Glutamatergic neuron (in vitro differentiated cells): ENCODE results near the gene STX18. TPM values are rescaled to one million over a fixed set of nuclear protein-coding genes. Genes with fewer than 3 reads are reported as not detected.

Experiments used
- DNase-seq: peaks from one replicate; pipeline ENCODE4 v3.0.0; 2022
- H3K27ac Mint-ChIP-seq: one replicate; pipeline ENCODE4 v1.8.0; 2020; ENCODE audit warnings: mild to moderate bottlenecking, mixed read lengths, inconsistent platforms; ENCODE audit not compliant: unreplicated experiment
- H3K27me3 Mint-ChIP-seq: one replicate; pipeline ENCODE4 v1.8.0; 2020; ENCODE audit warnings: mild to moderate bottlenecking, moderate library complexity, mixed read lengths, inconsistent platforms; ENCODE audit not compliant: unreplicated experiment
- H3K36me3 Mint-ChIP-seq: one replicate; pipeline ENCODE4 v1.8.0; 2020; ENCODE audit warnings: mild to moderate bottlenecking, mixed read lengths, inconsistent platforms; ENCODE audit not compliant: unreplicated experiment
- H3K4me1 Mint-ChIP-seq: one replicate; pipeline ENCODE4 v1.8.0; 2020; ENCODE audit warnings: mild to moderate bottlenecking, low read depth, mixed read lengths, inconsistent platforms; ENCODE audit not compliant: unreplicated experiment
- H3K4me3 Mint-ChIP-seq: one replicate; pipeline ENCODE4 v1.8.0; 2020; ENCODE audit warnings: mild to moderate bottlenecking, mixed read lengths, inconsistent platforms; ENCODE audit not compliant: unreplicated experiment
- H3K9me3 Mint-ChIP-seq: one replicate; pipeline ENCODE4 v1.8.0; 2020; ENCODE audit warnings: mild to moderate bottlenecking, moderate library complexity, mixed read lengths, inconsistent platforms; ENCODE audit not compliant: unreplicated experiment
- CTCF ChIP-seq: fragments of 200-600 bp; sonication (generic); IDR thresholded peaks from one replicate; pipeline ENCODE4 v1.5.0; 2021; ENCODE audit not compliant: partially characterized antibody, unreplicated experiment
- total RNA-seq: library from RNA; stranded (reverse); fragmentation: NEBNext Ultra II Directional; extraction: Animal tissue kit (Norgen Biotek cat#: 25700); gene quantifications from one replicate; pipeline ENCODE4 v1.2.1, GENCODE V29; 2021; ENCODE audit not compliant: unreplicated experiment

Gene STX18
- total RNA-seq, 1 donor from 2014 or later: 26.3 TPM

DNA sequence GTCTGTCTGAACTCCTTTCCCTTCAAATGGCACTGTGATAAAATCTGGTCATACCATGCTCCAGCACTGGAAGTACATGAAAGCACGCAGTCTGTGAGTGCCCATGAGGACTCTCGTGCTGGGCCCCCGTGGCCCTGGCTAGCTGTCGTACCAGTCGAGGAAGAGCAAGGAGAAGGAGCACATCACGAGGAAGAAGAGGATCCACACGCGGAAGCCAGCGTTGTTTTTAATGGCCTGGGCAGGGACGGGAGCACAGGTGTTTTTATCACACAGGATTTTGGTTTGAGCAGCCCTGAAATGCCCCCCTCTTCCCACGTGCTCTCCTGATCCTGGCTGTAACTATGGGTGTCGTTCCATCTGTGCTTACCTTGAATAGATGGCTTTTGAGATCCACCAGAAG is 122.0 kb downstream of the STX18 start:
- DNase-seq: no peak
- Mint-ChIP-seq H3K9me3 (peaks cover 12% of the 10 kb centered on the region), H3K4me1 (peaks cover 13% of the 10 kb centered on the region), H3K27me3 (peaks cover 7% of the 10 kb centered on the region), H3K36me3 (peaks cover 19% of the 10 kb centered on the region), H3K27ac (no peak overlapping the region), H3K4me3 (no peak overlapping the region)
- TF ChIP-seq CTCF: no peak

GRCh38 chr4:4418676-4419390 is 123.0 kb downstream of the STX18 start:
- Mint-ChIP-seq H3K4me3 (no peak overlapping the region), H3K27me3 (peaks cover 6% of the 10 kb centered on the region), H3K4me1 (peaks cover 7% of the 10 kb centered on the region), H3K36me3 (peaks cover 19% of the 10 kb centered on the region), H3K9me3 (peaks cover 10% of the 10 kb centered on the region), H3K27ac (no peak overlapping the region)
- no peak for DNase-seq
- no peak for TF ChIP-seq CTCF

DNA sequence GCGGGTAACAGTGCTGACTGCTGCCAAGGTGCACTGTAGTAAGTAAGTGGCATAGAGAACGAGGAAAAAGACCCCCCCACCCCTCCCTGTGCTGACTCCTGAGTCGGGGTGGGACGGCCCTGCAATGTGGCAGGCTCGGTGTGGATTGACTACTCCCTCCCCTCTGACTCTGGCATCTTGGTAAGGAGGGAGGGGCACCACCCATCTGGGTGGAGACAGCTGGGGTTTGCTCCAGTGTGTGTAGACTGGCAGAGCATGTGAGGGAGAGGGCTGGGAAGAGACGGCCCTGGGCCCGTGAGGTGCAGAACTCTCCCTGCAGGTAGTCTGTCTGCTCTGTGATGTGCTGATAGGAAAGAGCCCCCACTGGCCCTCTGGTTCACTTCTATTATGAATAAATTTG is 124.0 kb downstream of the STX18 start:
- H3K4me3 Mint-ChIP-seq: no peak overlapping the region
- H3K27ac Mint-ChIP-seq: no peak overlapping the region
- H3K36me3 Mint-ChIP-seq: peaks cover 19% of the 10 kb centered on the region
- no peak for DNase-seq
- TF ChIP-seq CTCF: no peak
- H3K27me3 Mint-ChIP-seq: peaks cover 8% of the 10 kb centered on the region
- H3K4me1 Mint-ChIP-seq: no peaks in the 10 kb centered on the region
- peaks cover 14% of the 10 kb centered on the region for H3K9me3 Mint-ChIP-seq

DNA sequence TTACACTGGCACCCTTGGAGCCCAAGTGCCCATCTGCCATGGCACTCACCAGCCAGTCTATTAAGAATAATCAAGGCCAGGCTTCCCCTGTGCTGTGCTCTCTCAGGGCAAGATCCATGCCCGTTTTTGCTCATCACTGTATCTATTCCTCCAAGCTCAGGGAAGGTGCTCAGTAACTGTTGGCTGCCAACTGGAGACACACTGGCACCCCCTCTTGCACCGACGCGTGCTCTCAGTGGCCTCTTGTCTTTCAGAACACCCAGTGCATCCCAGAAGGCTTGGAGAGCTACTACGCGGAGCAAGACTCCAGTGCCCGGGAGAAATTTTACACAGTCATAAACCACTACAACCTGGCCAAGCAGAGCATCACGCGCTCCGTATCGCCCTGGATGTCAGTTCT is 124.9 kb downstream of the STX18 start:
- TF ChIP-seq CTCF: no peak
- Mint-ChIP-seq H3K36me3 (peaks cover 19% of the 10 kb centered on the region), H3K4me1 (no peaks in the 10 kb centered on the region), H3K27ac (no peak overlapping the region), H3K4me3 (no peak overlapping the region), H3K27me3 (peaks cover 8% of the 10 kb centered on the region), H3K9me3 (peaks cover 16% of the 10 kb centered on the region)
- DNase-seq: no peak

GRCh38 chr4:4415806-4416805 is 125.7 kb downstream of the STX18 start:
- peaks cover 4% of the 10 kb centered on the region for H3K27me3 Mint-ChIP-seq
- H3K36me3 Mint-ChIP-seq: peaks cover 19% of the 10 kb centered on the region
- H3K4me1 Mint-ChIP-seq: no peaks in the 10 kb centered on the region
- TF ChIP-seq CTCF: no peak
- no peak overlapping the region for H3K27ac Mint-ChIP-seq
- H3K4me3 Mint-ChIP-seq: no peak overlapping the region
- H3K9me3 Mint-ChIP-seq: peaks cover 16% of the 10 kb centered on the region
- no peak for DNase-seq
